Fibroblast of skin of abdomen (primary cell): Measurements from ENCODE around the gene PDLIM5.
A peak's percentile ranks its signal among the peaks of the same experiment; 100 is the strongest.
"Not testable (repeated sequence)": the region's sequence is repeated elsewhere in the genome, so short reads cannot be mapped to it uniquely, and the experiment has no call there.

Experiments
- DNase-seq: peaks from one replicate; pipeline ENCODE4 v3.0.0-alpha.2; 2013

The PDLIM5 gene

DNA sequence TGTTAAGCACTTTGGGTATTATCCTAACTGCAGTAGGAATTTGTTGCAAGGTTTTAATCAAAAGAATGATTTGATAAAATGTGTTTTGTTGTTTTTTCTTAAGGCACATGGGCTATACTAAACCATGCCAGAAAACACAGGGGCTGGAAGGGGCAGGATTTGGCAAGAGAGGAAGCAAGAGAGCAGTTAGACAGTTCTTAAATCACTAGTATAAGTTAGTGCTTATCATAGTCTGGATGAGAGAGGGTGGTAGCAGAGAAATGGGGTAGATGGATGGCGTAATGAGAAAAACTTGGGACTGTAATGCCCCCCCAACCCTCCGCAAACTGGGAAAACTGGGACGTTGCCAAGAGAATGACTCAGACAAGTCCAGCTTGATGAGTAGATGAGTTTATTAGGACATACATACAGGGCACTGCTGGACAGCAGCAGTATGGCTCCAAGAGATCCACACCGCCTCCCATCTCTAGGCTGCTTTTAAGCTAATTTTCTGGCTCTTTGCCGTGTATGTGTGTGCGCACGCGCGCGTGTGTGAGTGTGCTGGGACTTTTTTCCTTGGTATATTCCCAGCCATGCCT, 151.5 kb downstream of the PDLIM5 start:
- DNase-seq = peak; percentile 63

- no peak for DNase-seq
These were observed 153.6 kb downstream of the PDLIM5 start for GRCh38 chr4:94605241-94605805.

- DNase-seq = no peak
These were observed 158.4 kb downstream of the PDLIM5 start for GRCh38 chr4:94610145-94610544.

DNA sequence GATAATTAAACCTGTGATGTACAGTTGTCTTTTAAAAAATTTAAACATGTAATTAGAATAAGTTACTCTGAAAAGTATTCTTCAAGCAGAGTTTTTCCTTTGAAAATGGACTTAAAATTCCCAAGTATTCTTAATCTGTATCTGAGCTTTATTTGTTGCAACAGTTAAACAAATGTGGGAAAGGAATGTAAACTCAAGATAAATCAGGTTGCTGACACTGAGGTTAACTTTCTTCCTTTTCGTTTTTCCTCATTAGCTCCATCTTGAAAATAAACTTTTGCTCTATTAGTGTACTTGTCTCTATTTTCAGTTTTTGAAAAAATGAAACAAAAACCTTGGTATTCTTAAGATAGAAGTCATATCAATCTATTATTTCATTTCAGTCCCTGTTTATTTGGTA, 161.5 kb downstream of the PDLIM5 start:
- DNase-seq = no peak

- no peak for DNase-seq
These were observed 163.7 kb downstream of the PDLIM5 start for GRCh38 chr4:94615451-94615850.

- DNase-seq = peak; percentile 39
These were observed 169.8 kb downstream of the PDLIM5 start for GRCh38 chr4:94621491-94622080.

- DNase-seq = no peak
These were observed 171.6 kb downstream of the PDLIM5 start for GRCh38 chr4:94623126-94623911.

GRCh38 chr4:94626942-94627341, 175.2 kb downstream of the PDLIM5 start:
- no peak for DNase-seq

DNA sequence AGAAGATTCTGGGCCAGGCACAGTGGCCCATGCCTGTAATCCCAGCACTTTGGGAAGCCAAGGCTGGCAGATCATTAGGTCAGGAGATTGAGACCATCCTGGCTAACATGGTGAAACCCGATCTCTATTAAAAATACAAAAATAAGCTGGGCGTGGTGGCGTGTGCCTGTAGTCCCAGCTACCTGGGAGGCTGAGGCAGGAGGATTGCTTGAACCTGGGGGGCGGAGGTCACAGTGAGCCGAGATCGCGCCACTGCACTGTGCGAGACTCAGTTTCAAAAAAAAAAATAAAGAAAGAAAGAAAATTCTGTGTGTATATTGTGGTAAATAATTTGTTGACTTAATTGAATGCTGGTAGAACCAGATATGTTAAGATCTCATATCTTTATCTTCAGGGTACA, 177.3 kb downstream of the PDLIM5 start:
- not testable (repeated sequence) for DNase-seq

GRCh38 chr4:94629837-94630236, 178.1 kb downstream of the PDLIM5 start:
- no peak for DNase-seq

- peak; percentile 88 for DNase-seq
These were observed 182.5 kb downstream of the PDLIM5 start for GRCh38 chr4:94634271-94634670.

DNA sequence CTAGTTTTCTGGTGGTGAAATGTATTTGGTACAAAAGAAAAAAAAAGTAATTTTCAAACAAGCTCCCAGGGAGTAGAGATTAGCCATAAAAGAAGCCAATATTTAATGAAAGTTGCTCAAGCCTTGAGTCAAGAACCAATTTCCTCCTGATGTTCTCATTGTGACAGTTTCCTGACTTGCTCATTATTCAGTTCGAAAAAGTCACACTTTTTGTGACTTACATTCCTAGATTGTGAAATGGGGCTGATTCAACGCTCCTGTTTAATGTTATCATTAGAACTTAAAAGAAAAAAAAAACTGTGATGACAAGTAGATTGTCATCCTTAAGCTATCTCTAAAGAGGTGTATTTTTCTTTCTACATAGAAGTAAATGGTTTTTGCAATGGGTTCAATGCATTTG, 183.4 kb downstream of the PDLIM5 start:
- DNase-seq = peak; percentile 52

- peak; percentile 76 for DNase-seq
These were observed 184.3 kb downstream of the PDLIM5 start for GRCh38 chr4:94636004-94636403.

GRCh38 chr4:94639298-94639697, 187.6 kb downstream of the PDLIM5 start:
- no peak for DNase-seq

- DNase-seq = no peak
These were observed 188.4 kb downstream of the PDLIM5 start for GRCh38 chr4:94640151-94640550.

- DNase-seq = peak; percentile 87
These were observed 190.2 kb downstream of the PDLIM5 start for GRCh38 chr4:94641702-94642560.

DNA sequence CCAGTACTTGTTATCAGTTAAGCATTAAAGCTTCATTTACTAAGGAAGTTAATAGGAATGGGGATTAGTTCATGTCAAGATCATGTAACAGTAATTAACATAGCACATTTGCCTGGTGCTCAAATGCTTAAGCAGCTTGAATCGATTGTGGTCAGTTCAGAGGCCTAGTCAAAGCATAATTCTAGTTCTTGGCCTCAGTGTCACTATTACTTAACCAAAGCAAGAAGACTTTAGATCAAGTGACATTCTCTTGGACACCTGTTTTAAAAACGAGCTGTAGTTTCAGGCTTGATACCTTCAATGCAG, 190.8 kb downstream of the PDLIM5 start:
- DNase-seq = peak; percentile 53

- DNase-seq = no peak
These were observed 197.0 kb downstream of the PDLIM5 start for GRCh38 chr4:94648699-94649098.

- peak; percentile 64 for DNase-seq
These were observed 197.8 kb downstream of the PDLIM5 start for GRCh38 chr4:94649381-94650133.

DNA sequence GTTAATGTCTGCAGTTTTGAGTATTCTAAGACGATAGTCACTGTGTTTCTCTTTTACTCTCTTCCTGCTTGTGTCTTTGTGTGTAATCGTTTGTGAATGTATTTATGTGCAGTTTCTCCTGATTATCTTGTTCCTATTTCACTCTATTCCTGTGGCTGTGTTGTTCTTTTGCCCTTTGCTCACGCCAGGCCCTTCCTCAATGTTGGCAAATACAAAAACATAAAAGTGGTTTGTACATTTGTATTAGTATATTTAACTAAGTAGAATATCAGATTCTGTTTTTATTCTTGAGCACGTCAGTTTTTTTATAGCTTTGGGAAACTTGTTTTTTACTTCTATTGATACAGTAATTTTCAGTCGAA, 198.4 kb downstream of the PDLIM5 start:
- DNase-seq = no peak

GRCh38 chr4:94650690-94651089, 198.9 kb downstream of the PDLIM5 start:
- no peak for DNase-seq

DNA sequence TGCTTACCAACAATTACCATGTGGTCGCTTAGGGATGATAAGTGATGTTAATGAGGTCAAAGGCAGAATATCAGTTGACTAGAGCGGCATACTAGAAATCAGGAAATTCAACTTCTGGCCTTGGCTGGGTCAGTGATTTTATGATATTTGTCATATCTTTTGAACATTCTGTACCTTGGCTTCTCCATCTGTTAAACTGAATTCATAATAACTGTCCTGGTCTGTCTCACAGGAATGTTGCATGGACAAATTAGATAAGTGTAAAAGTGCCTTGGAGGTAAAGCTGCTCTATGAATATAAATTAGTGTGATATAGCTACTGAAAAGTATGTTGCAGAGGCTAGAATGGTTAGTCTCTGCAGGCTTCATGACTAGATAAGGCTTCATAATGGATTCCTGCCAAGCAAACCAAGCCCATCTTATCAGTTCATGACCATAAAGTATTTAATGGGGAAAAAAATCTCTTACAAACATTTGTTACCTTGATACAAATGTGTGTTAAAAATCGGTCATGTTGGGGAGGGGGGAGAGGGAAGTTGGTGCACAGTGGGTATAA, 201.4 kb downstream of the PDLIM5 start:
- no peak for DNase-seq
